Endothelial cell of umbilical vein (primary cell): ENCODE data around the gene DRD4. TPM values are rescaled to one million over a fixed set of nuclear protein-coding genes. Genes with fewer than 3 reads are reported as not detected.
A peak's percentile ranks its signal among the peaks of the same experiment; 100 is the strongest.

ENCODE experiments used
- BruUV-seq: library from RNA; stranded (reverse); fragments of 400-500 nt; replicated peaks from 2 replicates; lab custom pipeline; 2021; lab: Mats Ljungman, UMichigan
- CTCF ChIA-PET: fragments of 300-600, 350-600 bp; sonication (Branson Sonifier 250); formaldehyde crosslinking; loops from one replicate; lab custom pipeline; 2021; ENCODE audit warnings: antibody characterized with exemption, inconsistent platforms; lab: Charles Lee
- POLR2A ChIA-PET: fragments of 300-600, 350-600 bp; sonication (Branson Sonifier 250); formaldehyde crosslinking; loops from one replicate; lab custom pipeline; 2021; ENCODE audit warnings: antibody characterized with exemption, inconsistent platforms; lab: Charles Lee
- DNase-seq: peaks from one replicate; pipeline ENCODE4 v3.0.0-alpha.2; 2011; ENCODE audit warnings: low read depth, low spot score
- FAIRE-seq: peaks from 2 replicates; lab custom pipeline; 2011; peaks lifted over from hg19 to GRCh38; lab: Jason Lieb, UNC
- H2AFZ ChIP-seq: 2 replicates; pipeline ENCODE4 v1.6.0; 2012; ENCODE audit warnings: low read depth, low read length, control low read depth, inconsistent platforms
- H3K27ac ChIP-seq: 2 replicates; pipeline ENCODE4 v1.5.1; 2011; ENCODE audit warnings: low read depth, mild to moderate bottlenecking, control low read depth, low read length, moderate library complexity; ENCODE audit not compliant: insufficient read depth
- H3K27me3 ChIP-seq, 2 experiments: 2 replicates each; pipeline versions ENCODE4 v1.6.0 to v1.6.1; 2011; ENCODE audit warnings: low read length in 2 of 2, mixed read lengths in 1 of 2; ENCODE audit not compliant: control insufficient read depth in 2 of 2, insufficient read depth in 2 of 2
- H3K36me3 ChIP-seq, 2 experiments: 2 replicates in 1 of 2; 3 replicates in 1 of 2; pipeline ENCODE4 v1.5.1; 2011; ENCODE audit warnings: low read length in 2 of 2, mild to moderate bottlenecking in 1 of 2, moderate library complexity in 1 of 2; ENCODE audit not compliant: control insufficient read depth in 2 of 2, insufficient read depth in 2 of 2; ENCODE audit errors: extremely low read depth in 1 of 2
- H3K4me1 ChIP-seq: 3 replicates; pipeline ENCODE4 v1.5.1; 2011; ENCODE audit warnings: mild to moderate bottlenecking, low read length; ENCODE audit not compliant: control insufficient read depth, insufficient read depth; ENCODE audit errors: extremely low read depth
- H3K4me2 ChIP-seq: 2 replicates; pipeline ENCODE4 v1.6.1; 2011; ENCODE audit warnings: low read length, control low read depth, mixed read lengths; ENCODE audit not compliant: insufficient read depth
- H3K4me3 ChIP-seq, 3 experiments: fragments of 200-600 bp in 1 of 3; sonication (generic), shearing (Covaris generic) in 1 of 3; replicated peaks in 1 of 3; 2 replicates each; pipeline ENCODE4 v1.5.1; 2011 to 2016; ENCODE audit warnings: control low read depth in 3 of 3, low read length in 3 of 3, mild to moderate bottlenecking in 2 of 3, inconsistent platforms in 1 of 3, low read depth in 1 of 3, moderate library complexity in 1 of 3; ENCODE audit not compliant: insufficient read depth in 1 of 3
- H3K79me2 ChIP-seq: 2 replicates; pipeline ENCODE4 v1.6.0; 2012; ENCODE audit warnings: low read length, inconsistent platforms; ENCODE audit not compliant: control insufficient read depth, insufficient read depth
- H3K9ac ChIP-seq: replicated peaks from 2 replicates; pipeline ENCODE3; 2011; ENCODE audit warnings: low read length, control low read depth; ENCODE audit not compliant: insufficient read depth; ENCODE audit errors: extremely low read depth
- H3K9me1 ChIP-seq: replicated peaks from 3 replicates; pipeline ENCODE4 v1.6.0; 2011; ENCODE audit warnings: mild to moderate bottlenecking, low read length; ENCODE audit not compliant: control insufficient read depth, insufficient read depth; ENCODE audit errors: extremely low read depth
- H3K9me3 ChIP-seq: replicated peaks from 2 replicates; pipeline ENCODE4 v1.5.1; 2012; ENCODE audit warnings: low read length, inconsistent platforms; ENCODE audit not compliant: control insufficient read depth, insufficient read depth
- H4K20me1 ChIP-seq: replicated peaks from 2 replicates; pipeline ENCODE3; 2011; ENCODE audit warnings: mild to moderate bottlenecking, low read length; ENCODE audit not compliant: control insufficient read depth, insufficient read depth; ENCODE audit errors: extremely low read depth
- EZH2 ChIP-seq: IDR thresholded peaks from 2 replicates; pipeline ENCODE4 v1.6.1; 2012; ENCODE audit warnings: borderline replicate concordance, low read depth, mild to moderate bottlenecking, moderate library complexity, low read length, inconsistent platforms; ENCODE audit not compliant: severe bottlenecking
- FOS ChIP-seq: IDR thresholded peaks from 2 replicates; pipeline ENCODE4 v1.6.1; 2011; ENCODE audit warnings: mild to moderate bottlenecking, low read length, moderate library complexity, borderline replicate concordance; ENCODE audit not compliant: insufficient read depth
- MAX ChIP-seq: IDR thresholded peaks from 2 replicates; pipeline ENCODE4 v1.6.1; 2011; ENCODE audit not compliant: insufficient read depth, insufficient read length
- MYC ChIP-seq: IDR thresholded peaks from one replicate; pipeline ENCODE4 v1.6.1; 2011; ENCODE audit warnings: mild to moderate bottlenecking, low read depth, low read length
- POLR2AphosphoS5 ChIP-seq: IDR thresholded peaks from 2 replicates; pipeline ENCODE4 v1.6.1; 2012; ENCODE audit warnings: low read depth, mild to moderate bottlenecking, control low read depth, low read length, moderate library complexity; ENCODE audit not compliant: insufficient read depth
- dilution Hi-C: fragments of 300-500 bp; cut with MboI; formaldehyde crosslinking; loops from one replicate; pipeline ENCODE4 v1.15.0; 2019; ENCODE audit warnings: low sequenced_read_pairs; ENCODE audit not compliant: extremely low pct_ligation_motif_present
- intact Hi-C: fragments of 100-400 bp; cut with micrococcal nuclease; formaldehyde crosslinking; loops from one replicate; pipeline ENCODE4 v1.10.0; 2022
- polyA plus RNA-seq, 4 experiments: library from polyadenylated mRNA; depleted of rRNA in 3 of 4; stranded (reverse) in 3 of 4; unstranded in 1 of 4; fragments of >200 nt; gene quantifications; 2 replicates each; pipeline versions ENCODE4 v1.2.1 to v1.2.3, GENCODE V29; 2011 to 2012; ENCODE audit warnings: missing spikeins in 1 of 4
- total RNA-seq: library from RNA; stranded (reverse); gene quantifications from 2 replicates; pipeline ENCODE4 v1.2.3, GENCODE V29; 2021
- TF ChIP-seq, protein P1 (sequence below), 2 donors: IDR thresholded peaks; 1 replicate in 1 of 2; 2 replicates in 1 of 2; pipeline ENCODE4 v1.5.1; 2011; ENCODE audit warnings: low read length in 2 of 2, mild to moderate bottlenecking in 2 of 2, moderate library complexity in 2 of 2, control low read depth in 1 of 2, inconsistent platforms in 1 of 2, low read depth in 1 of 2; ENCODE audit not compliant: insufficient read depth in 1 of 2; ENCODE audit errors: extremely low read depth in 1 of 2

The DRD4 gene
- total and polyA plus RNA-seq, 2 donors (not counting 3 experiments of a cell fraction or from before 2014, with no cell fraction given): 0.24 TPM; not detected in 1

- no peaks in the 10 kb centered on the region for H3K27me3 ChIP-seq
- no peaks in the 10 kb centered on the region for H4K20me1 ChIP-seq
- H2AFZ ChIP-seq: no peak overlapping the region
- no peak overlapping the region for H3K9ac ChIP-seq
- no peak for FAIRE-seq
- H3K9me1 ChIP-seq: no peaks in the 10 kb centered on the region
- H3K4me1 ChIP-seq: no peaks in the 10 kb centered on the region
- ChIA-PET CTCF (no interaction called here), POLR2A (no interaction called here)
- BruUV-seq: no TSS peak
- intact Hi-C loops: no loop called here
- peaks cover 25 to 59% of the 10 kb centered on the region in 2 experiments for H3K36me3 ChIP-seq
- DNase-seq: no peak
- dilution Hi-C loops: no loop called here
- no peak overlapping the region for H3K4me2 ChIP-seq
- H3K27ac ChIP-seq: no peak overlapping the region
- no peak for TF ChIP-seq POLR2AphosphoS5
- no peak for TF ChIP-seq MYC
- no peak for TF ChIP-seq EZH2
- TF ChIP-seq, protein P1, sequence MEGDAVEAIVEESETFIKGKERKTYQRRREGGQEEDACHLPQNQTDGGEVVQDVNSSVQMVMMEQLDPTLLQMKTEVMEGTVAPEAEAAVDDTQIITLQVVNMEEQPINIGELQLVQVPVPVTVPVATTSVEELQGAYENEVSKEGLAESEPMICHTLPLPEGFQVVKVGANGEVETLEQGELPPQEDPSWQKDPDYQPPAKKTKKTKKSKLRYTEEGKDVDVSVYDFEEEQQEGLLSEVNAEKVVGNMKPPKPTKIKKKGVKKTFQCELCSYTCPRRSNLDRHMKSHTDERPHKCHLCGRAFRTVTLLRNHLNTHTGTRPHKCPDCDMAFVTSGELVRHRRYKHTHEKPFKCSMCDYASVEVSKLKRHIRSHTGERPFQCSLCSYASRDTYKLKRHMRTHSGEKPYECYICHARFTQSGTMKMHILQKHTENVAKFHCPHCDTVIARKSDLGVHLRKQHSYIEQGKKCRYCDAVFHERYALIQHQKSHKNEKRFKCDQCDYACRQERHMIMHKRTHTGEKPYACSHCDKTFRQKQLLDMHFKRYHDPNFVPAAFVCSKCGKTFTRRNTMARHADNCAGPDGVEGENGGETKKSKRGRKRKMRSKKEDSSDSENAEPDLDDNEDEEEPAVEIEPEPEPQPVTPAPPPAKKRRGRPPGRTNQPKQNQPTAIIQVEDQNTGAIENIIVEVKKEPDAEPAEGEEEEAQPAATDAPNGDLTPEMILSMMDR (IDR thresholded peaks at IDR 0.05; ENCODE audit: extremely low read depth in 1 of 2, insufficient read depth in 1 of 2, low read depth in 1 of 2, low read length in 2 of 2): peak; percentile 18 to 30
- no peak for TF ChIP-seq FOS
- TF ChIP-seq MAX: no peak
- H3K79me2 ChIP-seq: no peaks in the 10 kb centered on the region
- H3K9me3 ChIP-seq: no peaks in the 10 kb centered on the region
- no peak overlapping the region for H3K4me3 ChIP-seq
These were observed 39.8 kb upstream of the DRD4 start for GRCh38 chr11:597166-597725.
